Upper lobe of left lung (tissue), 6 donors: Measurements from ENCODE around the gene NKAIN2. TPM values are rescaled to one million over a fixed set of nuclear protein-coding genes. Genes with fewer than 3 reads are reported as not detected.
"Not testable (repeated sequence)": the region's sequence is repeated elsewhere in the genome, so short reads cannot be mapped to it uniquely, and the experiment has no call there.

ENCODE experiments used
- ATAC-seq, 2 donors: fragments of 200-7000 bp; cut with Tn5 transposase; one replicate each; pipeline ENCODE4 v1.9.1; 2022; ENCODE audit warnings: mild to moderate bottlenecking in 2 of 2, moderate library complexity in 2 of 2; ENCODE audit not compliant: low FRiP score in 2 of 2
- DNase-seq, 2 donors: peaks; one replicate each; pipeline ENCODE4 v3.0.0-alpha.2; 2019 to 2020
- H3K27ac ChIP-seq, 4 donors: fragments of 200-600 bp; sonication (generic); one replicate each; pipeline ENCODE4 v1.5.1; 2016 to 2019
- H3K27me3 ChIP-seq, 4 donors: fragments of 200-600 bp; sonication (generic); one replicate each; pipeline ENCODE4 v1.5.1; 2017 to 2019
- H3K36me3 ChIP-seq, 4 donors: fragments of 200-600 bp; sonication (generic); one replicate each; pipeline ENCODE4 v1.5.1; 2016 to 2019
- H3K4me1 ChIP-seq, 4 donors: fragments of 200-600 bp; sonication (generic); one replicate each; pipeline ENCODE4 v1.5.1; 2018 to 2019
- H3K4me3 ChIP-seq, 4 donors: fragments of 200-600 bp; sonication (generic); one replicate each; pipeline ENCODE4 v1.5.1; 2017 to 2019; ENCODE audit warnings: mild to moderate bottlenecking in 2 of 4, moderate library complexity in 1 of 4
- H3K9me3 ChIP-seq, 4 donors: fragments of 200-600 bp; sonication (generic); one replicate each; pipeline ENCODE4 v1.5.1; 2018 to 2019
- EP300 ChIP-seq, 4 donors: sonication (generic); formaldehyde crosslinking; IDR thresholded peaks; one replicate each; pipeline ENCODE4 v1.5.1; 2017; ENCODE audit warnings: antibody characterized with exemption in 4 of 4, control low read depth in 2 of 4
- POLR2A ChIP-seq, 4 donors: fragments of 450-650 bp; IDR thresholded peaks; one replicate each; pipeline ENCODE4 v1.5.1; 2016 to 2017; ENCODE audit warnings: antibody characterized with exemption in 4 of 4, mild to moderate bottlenecking in 2 of 4
- POLR2AphosphoS5 ChIP-seq, 2 donors: sonication (generic); formaldehyde crosslinking; IDR thresholded peaks; one replicate each; pipeline ENCODE4 v1.5.1; 2017; ENCODE audit warnings: antibody characterized with exemption in 2 of 2
- WGBS, 2 donors: methylation state at CpG; one replicate each; pipeline ENCODE4 v1.1.5; 2017 to 2018; 5-methylcytosine and 5-hydroxymethylcytosine counted together
- total RNA-seq, 6 donors: library from RNA; depleted of rRNA in 4 of 6; stranded (reverse); fragments of >200 nt in 4 of 6; gene quantifications; one replicate each; pipeline versions ENCODE4 v1.1.0 to v1.2.1, GENCODE V29; 2016 to 2021
- TF ChIP-seq, protein P1 (sequence below), 6 experiments: fragments of 450-650 bp in 4 of 6; fragments of 200-600 bp in 2 of 6; sonication (generic) in 2 of 6; IDR thresholded peaks; one replicate each; pipeline ENCODE4 v1.5.1; 2016 to 2019; ENCODE audit warnings: antibody characterized with exemption in 6 of 6
- donor health status: DM: no; HTN: no; CAD: no; lungs with moderate emphysema.
- donor health status: DM: no; HTN: yes; CAD: no; lungs with severe emphysema.

The NKAIN2 gene
- total RNA-seq, 6 donors from 2014 or later: 0.13 to 0.20 TPM; not detected in 4

DNA sequence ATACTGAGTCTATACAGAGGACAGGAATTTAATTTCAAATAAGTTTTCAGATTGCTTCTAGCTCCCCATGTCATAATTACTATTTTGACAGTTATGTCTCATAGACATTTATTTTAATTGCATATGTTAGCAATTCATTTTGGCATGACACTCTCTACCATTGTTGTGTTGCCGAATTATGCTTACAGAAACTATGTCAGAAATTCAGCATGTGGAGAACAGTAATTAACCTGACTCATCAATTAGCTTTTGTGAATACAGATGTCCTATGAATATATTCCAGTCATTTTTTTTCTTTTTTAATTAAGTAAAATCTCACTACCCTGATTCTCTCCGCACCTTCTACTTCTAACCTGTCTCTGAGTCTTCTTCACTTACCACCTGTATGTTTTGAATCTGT is 105.1 kb downstream of the NKAIN2 start:
- TF ChIP-seq, protein P1, sequence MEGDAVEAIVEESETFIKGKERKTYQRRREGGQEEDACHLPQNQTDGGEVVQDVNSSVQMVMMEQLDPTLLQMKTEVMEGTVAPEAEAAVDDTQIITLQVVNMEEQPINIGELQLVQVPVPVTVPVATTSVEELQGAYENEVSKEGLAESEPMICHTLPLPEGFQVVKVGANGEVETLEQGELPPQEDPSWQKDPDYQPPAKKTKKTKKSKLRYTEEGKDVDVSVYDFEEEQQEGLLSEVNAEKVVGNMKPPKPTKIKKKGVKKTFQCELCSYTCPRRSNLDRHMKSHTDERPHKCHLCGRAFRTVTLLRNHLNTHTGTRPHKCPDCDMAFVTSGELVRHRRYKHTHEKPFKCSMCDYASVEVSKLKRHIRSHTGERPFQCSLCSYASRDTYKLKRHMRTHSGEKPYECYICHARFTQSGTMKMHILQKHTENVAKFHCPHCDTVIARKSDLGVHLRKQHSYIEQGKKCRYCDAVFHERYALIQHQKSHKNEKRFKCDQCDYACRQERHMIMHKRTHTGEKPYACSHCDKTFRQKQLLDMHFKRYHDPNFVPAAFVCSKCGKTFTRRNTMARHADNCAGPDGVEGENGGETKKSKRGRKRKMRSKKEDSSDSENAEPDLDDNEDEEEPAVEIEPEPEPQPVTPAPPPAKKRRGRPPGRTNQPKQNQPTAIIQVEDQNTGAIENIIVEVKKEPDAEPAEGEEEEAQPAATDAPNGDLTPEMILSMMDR (IDR thresholded peaks at IDR 0.05): no peak
- no peak for TF ChIP-seq POLR2A (IDR thresholded peaks at IDR 0.05)
- TF ChIP-seq EP300 (IDR thresholded peaks at IDR 0.05): no peak
- TF ChIP-seq POLR2AphosphoS5 (IDR thresholded peaks at IDR 0.05): no peak
- no peaks in the 10 kb centered on the region for H3K9me3 ChIP-seq
- no peak for DNase-seq
- H3K27ac ChIP-seq: no peak overlapping the region
- 93 to 98% methylated on average over 2 of the region's 2 CpGs for WGBS, 2 donors
- no peaks in the 10 kb centered on the region for H3K4me1 ChIP-seq
- H3K36me3 ChIP-seq: no peaks in the 10 kb centered on the region
- ATAC-seq: no peak
- no peak overlapping the region for H3K4me3 ChIP-seq
- H3K27me3 ChIP-seq: no peaks in the 10 kb centered on the region

DNA sequence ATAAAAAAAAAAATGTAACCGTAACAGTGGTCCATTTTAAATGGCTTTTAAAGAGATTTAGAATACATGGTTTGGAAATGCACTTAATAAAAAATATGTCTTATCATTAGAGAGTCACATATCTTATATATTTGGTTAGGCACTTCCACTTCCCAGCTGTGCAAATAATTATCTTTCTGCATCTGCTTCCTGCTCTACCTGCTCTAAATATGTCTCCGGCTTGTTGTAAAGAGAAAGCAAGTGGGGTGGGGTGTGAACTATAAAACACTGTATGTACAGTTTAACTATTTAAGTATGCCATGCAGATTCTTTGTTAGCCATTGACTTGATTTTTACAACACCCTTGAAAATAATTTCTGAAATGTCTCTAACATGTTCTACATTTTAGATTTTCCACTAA is 106.3 kb downstream of the NKAIN2 start:
- no peak for DNase-seq
- WGBS, 2 donors: 26 to 45% methylated on average over 2 of the region's 2 CpGs
- no peak for ATAC-seq

GRCh38 chr6:123913863-123914262 is 110.2 kb downstream of the NKAIN2 start:
- Histone ChIP-seq H3K4me3 (no peak overlapping the region), H3K36me3 (no peaks in the 10 kb centered on the region), H3K27me3 (no peaks in the 10 kb centered on the region), H3K4me1 (no peaks in the 10 kb centered on the region), H3K27ac (no peak overlapping the region), H3K9me3 (no peaks in the 10 kb centered on the region)
- WGBS, 2 donors: 76 to 81% methylated on average over 1 of the region's 1 CpG
- ATAC-seq (no peak), DNase-seq (no peak)
- TF ChIP-seq, protein P1 (IDR thresholded peaks at IDR 0.05): no peak
- TF ChIP-seq POLR2A (IDR thresholded peaks at IDR 0.05) (no peak), POLR2AphosphoS5 (IDR thresholded peaks at IDR 0.05) (no peak), EP300 (IDR thresholded peaks at IDR 0.05) (no peak)

More for the DNA sequence above, 106.3 kb downstream of the NKAIN2 start:
- Histone ChIP-seq H3K9me3 (no peaks in the 10 kb centered on the region), H3K4me1 (no peaks in the 10 kb centered on the region), H3K27me3 (no peaks in the 10 kb centered on the region), H3K4me3 (no peak overlapping the region), H3K36me3 (no peaks in the 10 kb centered on the region), H3K27ac (no peak overlapping the region)
- TF ChIP-seq, protein P1 (IDR thresholded peaks at IDR 0.05): no peak
- no peak for TF ChIP-seq POLR2AphosphoS5 (IDR thresholded peaks at IDR 0.05)
- no peak for TF ChIP-seq POLR2A (IDR thresholded peaks at IDR 0.05)
- TF ChIP-seq EP300 (IDR thresholded peaks at IDR 0.05): no peak

DNA sequence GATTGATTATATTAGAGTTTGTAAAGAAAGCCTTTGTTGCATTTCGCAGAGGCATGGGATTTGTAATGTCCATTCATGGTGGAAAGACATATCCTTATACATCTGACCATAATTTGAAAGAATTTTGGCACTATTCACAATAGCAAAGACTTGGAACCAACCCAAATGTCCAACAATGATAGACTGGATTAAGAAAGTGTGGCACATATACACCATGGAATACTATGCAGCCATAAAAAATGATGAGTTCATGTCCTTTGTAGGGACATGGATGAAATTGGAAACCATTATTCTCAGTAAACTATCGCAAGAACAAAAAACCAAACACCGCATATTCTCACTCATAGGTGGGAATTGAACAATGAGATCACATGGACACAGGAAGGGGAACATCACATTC is 119.7 kb downstream of the NKAIN2 start:
- not testable (repeated sequence) for H3K4me3 ChIP-seq, ATAC-seq, H3K9me3 ChIP-seq, H3K36me3 ChIP-seq, H3K27me3 ChIP-seq, H3K27ac ChIP-seq, H3K4me1 ChIP-seq, DNase-seq
- WGBS, 2 donors: 83 to 88% methylated on average over 1 of the region's 3 CpGs

- DNase-seq (no peak), ATAC-seq (no peak)
- Histone ChIP-seq H3K27ac (no peak overlapping the region), H3K36me3 (no peaks in the 10 kb centered on the region), H3K4me3 (no peak overlapping the region), H3K27me3 (no peaks in the 10 kb centered on the region), H3K9me3 (no peaks in the 10 kb centered on the region), H3K4me1 (no peaks in the 10 kb centered on the region)
- TF ChIP-seq POLR2A (IDR thresholded peaks at IDR 0.05) (no peak), POLR2AphosphoS5 (IDR thresholded peaks at IDR 0.05) (no peak), EP300 (IDR thresholded peaks at IDR 0.05) (no peak)
- TF ChIP-seq, protein P1 (IDR thresholded peaks at IDR 0.05): no peak
- 38 to 41% methylated on average over 1 of the region's 1 CpG for WGBS, 2 donors
Measured at GRCh38 chr6:123925350-123925749, 121.7 kb downstream of the NKAIN2 start.
